ENCODE measurements around the gene C10orf71. TPM values are rescaled to one million over a fixed set of nuclear protein-coding genes. Genes with fewer than 3 reads are reported as not detected.

The C10orf71 gene
- total RNA-seq, 1 experiment from 2014 or later, result not detected

DNA sequence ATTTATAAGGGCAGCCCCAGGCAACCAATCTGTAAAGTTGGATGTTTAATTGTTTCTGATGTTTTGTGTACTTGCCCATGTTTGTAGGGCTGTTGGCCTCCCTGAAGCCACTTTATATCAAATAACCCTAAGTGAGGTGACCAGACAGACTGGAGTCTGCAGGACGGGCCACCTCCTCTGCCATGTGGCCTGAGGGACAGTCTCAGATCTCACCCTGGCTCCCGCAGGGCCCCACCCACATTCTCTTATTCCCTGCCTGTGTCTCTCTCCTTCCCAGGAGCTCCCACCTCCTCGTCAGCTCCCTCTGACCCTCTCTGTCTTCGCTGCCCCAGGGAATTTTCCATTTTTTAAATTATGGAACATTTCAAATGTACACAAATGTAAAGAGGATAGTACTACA lies 9.5 kb upstream of the C10orf71 start:
- Histone ChIP-seq H3K36me3 (ENCODE audit: control insufficient read depth, insufficient read depth, low read length) (no peaks in the 10 kb centered on the region), H3K4me3 (ENCODE audit: low read depth in 2 of 2, low read length in 2 of 2) (no peak overlapping the region), H3K4me1 (ENCODE audit: control insufficient read depth, insufficient read depth, low read length) (no peaks in the 10 kb centered on the region), H3K27me3 (ENCODE audit: control insufficient read depth, insufficient read depth, low read length) (peaks cover 8% of the 10 kb centered on the region; the same call in 1 of the 2 replicates), H3K27ac (ENCODE audit: low read length) (no peak overlapping the region), H3K9me3 (ENCODE audit: control insufficient read depth, insufficient read depth, low read depth, low read length) (no peaks in the 10 kb centered on the region)
- TF ChIP-seq SIN3A (IDR thresholded peaks at IDR 0.05; ENCODE audit: borderline replicate concordance, insufficient read depth, low read depth, low read length) (no peak), POLR2AphosphoS5 (IDR thresholded peaks at IDR 0.05; ENCODE audit: low read depth, low read length) (no peak), TCF7L2 (IDR thresholded peaks at IDR 0.05; ENCODE audit: low read depth, low read length) (no peak)
- TF ChIP-seq, protein P1, sequence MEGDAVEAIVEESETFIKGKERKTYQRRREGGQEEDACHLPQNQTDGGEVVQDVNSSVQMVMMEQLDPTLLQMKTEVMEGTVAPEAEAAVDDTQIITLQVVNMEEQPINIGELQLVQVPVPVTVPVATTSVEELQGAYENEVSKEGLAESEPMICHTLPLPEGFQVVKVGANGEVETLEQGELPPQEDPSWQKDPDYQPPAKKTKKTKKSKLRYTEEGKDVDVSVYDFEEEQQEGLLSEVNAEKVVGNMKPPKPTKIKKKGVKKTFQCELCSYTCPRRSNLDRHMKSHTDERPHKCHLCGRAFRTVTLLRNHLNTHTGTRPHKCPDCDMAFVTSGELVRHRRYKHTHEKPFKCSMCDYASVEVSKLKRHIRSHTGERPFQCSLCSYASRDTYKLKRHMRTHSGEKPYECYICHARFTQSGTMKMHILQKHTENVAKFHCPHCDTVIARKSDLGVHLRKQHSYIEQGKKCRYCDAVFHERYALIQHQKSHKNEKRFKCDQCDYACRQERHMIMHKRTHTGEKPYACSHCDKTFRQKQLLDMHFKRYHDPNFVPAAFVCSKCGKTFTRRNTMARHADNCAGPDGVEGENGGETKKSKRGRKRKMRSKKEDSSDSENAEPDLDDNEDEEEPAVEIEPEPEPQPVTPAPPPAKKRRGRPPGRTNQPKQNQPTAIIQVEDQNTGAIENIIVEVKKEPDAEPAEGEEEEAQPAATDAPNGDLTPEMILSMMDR (IDR thresholded peaks at IDR 0.05), result no peak
- TF ChIP-seq, protein P2, sequence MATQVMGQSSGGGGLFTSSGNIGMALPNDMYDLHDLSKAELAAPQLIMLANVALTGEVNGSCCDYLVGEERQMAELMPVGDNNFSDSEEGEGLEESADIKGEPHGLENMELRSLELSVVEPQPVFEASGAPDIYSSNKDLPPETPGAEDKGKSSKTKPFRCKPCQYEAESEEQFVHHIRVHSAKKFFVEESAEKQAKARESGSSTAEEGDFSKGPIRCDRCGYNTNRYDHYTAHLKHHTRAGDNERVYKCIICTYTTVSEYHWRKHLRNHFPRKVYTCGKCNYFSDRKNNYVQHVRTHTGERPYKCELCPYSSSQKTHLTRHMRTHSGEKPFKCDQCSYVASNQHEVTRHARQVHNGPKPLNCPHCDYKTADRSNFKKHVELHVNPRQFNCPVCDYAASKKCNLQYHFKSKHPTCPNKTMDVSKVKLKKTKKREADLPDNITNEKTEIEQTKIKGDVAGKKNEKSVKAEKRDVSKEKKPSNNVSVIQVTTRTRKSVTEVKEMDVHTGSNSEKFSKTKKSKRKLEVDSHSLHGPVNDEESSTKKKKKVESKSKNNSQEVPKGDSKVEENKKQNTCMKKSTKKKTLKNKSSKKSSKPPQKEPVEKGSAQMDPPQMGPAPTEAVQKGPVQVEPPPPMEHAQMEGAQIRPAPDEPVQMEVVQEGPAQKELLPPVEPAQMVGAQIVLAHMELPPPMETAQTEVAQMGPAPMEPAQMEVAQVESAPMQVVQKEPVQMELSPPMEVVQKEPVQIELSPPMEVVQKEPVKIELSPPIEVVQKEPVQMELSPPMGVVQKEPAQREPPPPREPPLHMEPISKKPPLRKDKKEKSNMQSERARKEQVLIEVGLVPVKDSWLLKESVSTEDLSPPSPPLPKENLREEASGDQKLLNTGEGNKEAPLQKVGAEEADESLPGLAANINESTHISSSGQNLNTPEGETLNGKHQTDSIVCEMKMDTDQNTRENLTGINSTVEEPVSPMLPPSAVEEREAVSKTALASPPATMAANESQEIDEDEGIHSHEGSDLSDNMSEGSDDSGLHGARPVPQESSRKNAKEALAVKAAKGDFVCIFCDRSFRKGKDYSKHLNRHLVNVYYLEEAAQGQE (IDR thresholded peaks at IDR 0.05; ENCODE audit: insufficient read depth in 1 of 2, low read depth in 2 of 2, low read length in 1 of 2), result no peak
- CTCF ChIA-PET, result no interaction called here
- intact Hi-C loops (cut with micrococcal nuclease; ENCODE audit: unreplicated experiment) (no loop called here), in situ Hi-C loops (cut with HindIII; ENCODE audit: low pct_unique_long_range_greater_than_20kb, low sequenced_read_pairs) (no loop called here)
- POLR2A ChIA-PET, result no interaction called here
- no TSS peak for BruUV-seq (replicated peaks)
- no peak for DNase-seq (ENCODE audit: low read depth, low spot score)
- no peak for ATAC-seq

DNA sequence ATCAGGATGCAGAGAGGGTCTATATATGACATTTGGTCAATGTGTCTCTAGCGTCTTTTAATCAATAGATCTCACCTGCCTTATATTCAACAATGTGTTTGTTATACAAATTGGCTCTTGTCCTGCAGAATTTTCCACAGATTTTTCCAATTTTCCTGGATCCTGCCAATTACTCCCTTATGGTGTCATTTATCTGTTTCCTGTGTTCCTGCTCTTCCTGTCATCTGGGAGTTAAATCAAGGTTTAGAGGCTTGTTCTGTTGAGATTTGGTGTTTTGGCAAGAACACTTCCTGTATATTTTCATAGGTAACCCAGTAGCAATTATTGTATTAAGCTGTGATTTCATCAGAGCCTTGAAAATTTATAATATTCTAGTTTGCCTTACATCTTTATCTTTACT lies 8.8 kb upstream of the C10orf71 start:
- ATAC-seq (no peak), DNase-seq (ENCODE audit: low read depth, low spot score) (no peak)
- TF ChIP-seq POLR2AphosphoS5 (IDR thresholded peaks at IDR 0.05; ENCODE audit: low read depth, low read length), result no peak
- TF ChIP-seq TCF7L2 (IDR thresholded peaks at IDR 0.05; ENCODE audit: low read depth, low read length), result no peak
- TF ChIP-seq SIN3A (IDR thresholded peaks at IDR 0.05; ENCODE audit: borderline replicate concordance, insufficient read depth, low read depth, low read length), result no peak
- TF ChIP-seq, protein P1 (IDR thresholded peaks at IDR 0.05), result no peak
- TF ChIP-seq, protein P2 (IDR thresholded peaks at IDR 0.05; ENCODE audit: insufficient read depth in 1 of 2, low read depth in 2 of 2, low read length in 1 of 2), result no peak
- H3K9me3 ChIP-seq (ENCODE audit: control insufficient read depth, insufficient read depth, low read depth, low read length), result no peaks in the 10 kb centered on the region
- ChIA-PET POLR2A (no interaction called here), CTCF (no interaction called here)
- in situ Hi-C loops (cut with HindIII; ENCODE audit: low pct_unique_long_range_greater_than_20kb, low sequenced_read_pairs), result no loop called here
- H3K4me3 ChIP-seq (ENCODE audit: low read depth in 2 of 2, low read length in 2 of 2), result no peak overlapping the region
- H3K4me1 ChIP-seq (ENCODE audit: control insufficient read depth, insufficient read depth, low read length), result no peaks in the 10 kb centered on the region
- H3K27me3 ChIP-seq (ENCODE audit: control insufficient read depth, insufficient read depth, low read length), result peaks cover 8% of the 10 kb centered on the region; the same call in 1 of the 2 replicates
- H3K27ac ChIP-seq (ENCODE audit: low read length), result no peak overlapping the region
- intact Hi-C loops (cut with micrococcal nuclease; ENCODE audit: unreplicated experiment), result loop anchor here (10.0 kb wide), 1 partner anchor 305 kb away; no protein-coding TSS in a partner anchor
- BruUV-seq (replicated peaks), result no TSS peak
- H3K36me3 ChIP-seq (ENCODE audit: control insufficient read depth, insufficient read depth, low read length), result no peaks in the 10 kb centered on the region
